Brain microvascular endothelial cell (primary cell): Measurements from ENCODE around the gene GPS1.

Experiments used
- DNase-seq: peaks from one replicate; pipeline ENCODE4 v3.0.0-alpha.2; 2020
- H3K27ac ChIP-seq: fragments of 250-450 bp; sonication (Bioruptor Pico); 2 replicates; pipeline ENCODE4 v1.5.1; 2020; ENCODE audit warnings: mild to moderate bottlenecking, moderate library complexity
- H3K27me3 ChIP-seq: fragments of 250-450 bp; sonication (Bioruptor Pico); replicated peaks from 2 replicates; pipeline ENCODE4 v1.5.1; 2020; ENCODE audit warnings: mild to moderate bottlenecking
- H3K36me3 ChIP-seq: fragments of 250-450 bp; sonication (Bioruptor Pico); replicated peaks from 2 replicates; pipeline ENCODE4 v1.5.1; 2020; ENCODE audit warnings: mild to moderate bottlenecking
- H3K4me3 ChIP-seq: 2 replicates; pipeline ENCODE4 v1.5.1; 2011; ENCODE audit warnings: low read depth, mild to moderate bottlenecking, control low read depth, low read length, moderate library complexity
- CTCF ChIP-seq: IDR thresholded peaks from 2 replicates; pipeline ENCODE4 v1.5.1; 2011; ENCODE audit warnings: low read depth, mild to moderate bottlenecking, moderate library complexity, low read length, control low read depth, inconsistent platforms; ENCODE audit errors: missing control alignments
- in situ Hi-C: cut with HindIII; loops from 2 replicates; pipeline ENCODE4 v1.10.0; 2017; ENCODE audit warnings: low sequenced_read_pairs, low pct_ligation_motif_present

Gene GPS1

GRCh38 chr17:82050761-82051641, 697 bp upstream of the GPS1 start:
- TF ChIP-seq CTCF = no peak
- Histone ChIP-seq H3K36me3 (peaks cover 31% of the 10 kb centered on the region), H3K4me3 (peak overlapping the region; percentile 77), H3K27me3 (no peaks in the 10 kb centered on the region), H3K27ac (peak overlapping the region; percentile 21)
- no peak for DNase-seq
- in situ Hi-C loops = no loop called here

DNA sequence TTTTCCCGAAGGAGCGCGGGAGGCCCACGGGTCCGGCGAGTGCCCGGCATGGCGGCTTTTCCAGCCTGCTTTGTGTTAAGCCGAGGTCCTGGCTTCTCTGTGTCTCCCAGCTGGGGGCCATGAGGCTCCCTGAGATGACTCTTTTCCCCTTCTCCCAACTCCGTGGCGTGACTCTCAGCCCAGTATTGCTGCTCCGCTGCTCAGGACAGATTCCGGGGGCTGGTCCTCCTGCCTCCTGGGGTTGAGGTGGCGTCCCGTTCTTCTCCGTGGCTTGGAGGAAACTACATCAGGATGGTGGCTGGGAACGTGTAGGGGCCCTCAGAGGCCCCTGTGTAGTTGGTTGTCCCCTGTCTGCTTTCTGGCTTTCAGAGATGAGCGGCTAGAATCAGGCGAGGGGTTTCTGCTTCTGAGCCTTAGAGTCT, 951 bp downstream of the GPS1 start:
- in situ Hi-C loops = no loop called here
- H3K4me3 ChIP-seq = peak overlapping the region; percentile 77
- no peak for TF ChIP-seq CTCF
- H3K27me3 ChIP-seq = no peaks in the 10 kb centered on the region
- no peak overlapping the region for H3K27ac ChIP-seq
- no peak for DNase-seq
- H3K36me3 ChIP-seq = peaks cover 39% of the 10 kb centered on the region

- no peaks in the 10 kb centered on the region for H3K27me3 ChIP-seq
- in situ Hi-C loops = no loop called here
- no peak for TF ChIP-seq CTCF
- H3K27ac ChIP-seq = no peak overlapping the region
- no peak for DNase-seq
- H3K36me3 ChIP-seq = peaks cover 43% of the 10 kb centered on the region
- peak overlapping the region; percentile 77 for H3K4me3 ChIP-seq
Observed at GRCh38 chr17:82053130-82053529, 1.4 kb downstream of the GPS1 start.

- H3K27ac ChIP-seq = no peak overlapping the region
- peaks cover 47% of the 10 kb centered on the region for H3K36me3 ChIP-seq
- H3K27me3 ChIP-seq = no peaks in the 10 kb centered on the region
- no peak for DNase-seq
- in situ Hi-C loops = no loop called here
- H3K4me3 ChIP-seq = no peak overlapping the region
- TF ChIP-seq CTCF = no peak
Observed at GRCh38 chr17:82053556-82054263, 2.0 kb downstream of the GPS1 start.

DNA sequence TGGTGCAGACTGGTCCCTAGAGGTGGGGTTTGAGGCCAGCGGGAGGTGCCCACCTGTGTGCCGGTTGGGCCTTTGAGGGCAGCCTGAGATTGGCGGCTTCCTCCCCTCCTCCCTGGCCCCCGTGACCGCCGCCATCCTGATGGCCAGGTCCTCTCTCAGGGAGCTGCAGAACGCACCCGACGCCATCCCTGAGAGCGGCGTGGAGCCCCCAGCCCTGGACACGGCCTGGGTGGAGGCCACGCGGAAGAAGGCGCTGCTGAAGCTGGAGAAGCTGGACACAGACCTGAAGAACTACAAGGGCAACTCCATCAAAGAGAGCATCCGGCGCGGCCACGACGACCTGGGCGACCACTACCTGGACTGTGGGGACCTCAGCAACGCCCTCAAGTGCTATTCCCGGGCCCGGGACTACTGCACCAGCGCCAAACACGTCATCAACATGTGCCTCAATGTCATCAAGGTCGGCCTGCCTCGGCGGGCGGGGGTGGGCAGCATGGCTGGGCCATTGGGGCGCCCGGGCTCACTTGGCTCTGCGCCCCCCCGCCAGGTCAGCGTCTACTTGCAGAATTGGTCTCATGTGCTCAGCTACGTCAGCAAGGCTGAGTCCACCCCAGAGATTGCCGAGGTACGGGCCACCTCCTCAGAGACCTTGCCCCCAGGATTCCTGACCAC, 2.8 kb downstream of the GPS1 start:
- DNase-seq = no peak
- peaks cover 47% of the 10 kb centered on the region for H3K36me3 ChIP-seq
- no peak overlapping the region for H3K27ac ChIP-seq
- no peaks in the 10 kb centered on the region for H3K27me3 ChIP-seq
- H3K4me3 ChIP-seq = no peak overlapping the region
- no peak for TF ChIP-seq CTCF
- in situ Hi-C loops = no loop called here
